Measurements from ENCODE around the gene HERPUD1. TPM values are rescaled to one million over a fixed set of nuclear protein-coding genes. Genes with fewer than 3 reads are reported as not detected.

The HERPUD1 gene
- total and polyA plus RNA-seq, 9 of the 15 experiments (the other 6 are each of a cell fraction or from before 2014, with no cell fraction given): 14.2 to 60.7 (median 37.4) TPM

DNA sequence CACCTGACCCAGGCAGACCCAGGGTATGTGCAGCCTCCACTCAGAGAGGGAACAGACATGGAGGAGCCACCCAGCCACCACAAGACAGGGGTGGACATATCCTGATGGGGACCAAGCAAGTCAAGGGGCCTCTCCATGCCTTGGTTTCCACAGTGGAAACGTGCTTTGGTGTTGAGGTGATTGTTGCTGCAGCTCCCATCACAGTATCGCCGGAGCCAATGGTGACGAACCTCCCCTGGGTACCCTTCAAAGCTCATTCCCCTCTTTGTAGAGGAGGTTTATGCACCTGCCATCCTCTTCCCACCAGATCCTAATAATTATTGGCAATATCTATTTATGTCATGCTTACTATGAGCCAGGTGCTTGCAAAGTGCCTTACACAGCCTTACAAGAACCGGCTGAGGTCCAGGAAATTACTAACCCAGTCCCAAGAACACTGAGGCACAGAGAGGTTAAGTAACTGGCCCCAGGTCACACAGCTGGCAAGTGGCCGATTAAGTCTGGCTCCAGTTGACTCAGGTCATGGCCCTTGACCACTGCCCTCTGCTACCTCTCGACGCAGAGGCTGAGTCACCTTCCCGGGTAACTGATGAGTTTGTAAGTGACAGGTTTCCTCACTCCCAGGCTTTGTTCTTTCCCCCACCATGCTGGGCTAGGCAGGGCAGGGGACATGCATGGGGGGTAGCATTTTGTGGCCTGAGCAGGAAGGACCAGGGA, 46.3 kb upstream of the HERPUD1 start (continued):
- TF ChIP-seq ZFP36 (IDR thresholded peaks at IDR 0.05; ENCODE audit: low read depth, low read length, partially characterized antibody): peak; percentile 95

- FAIRE-seq (no peak), DNase-seq (ENCODE audit: extremely low read depth in 1 of 4, low spot score in 3 of 4) (no peak), ATAC-seq (no peak)
- Histone ChIP-seq H3K27ac (ENCODE audit: extremely low read depth, low read depth, low read length) (no peak overlapping the region), H3K4me1 (replicated peaks in 1 of 2; ENCODE audit: control insufficient read depth in 2 of 2, insufficient read depth in 2 of 2, low read length in 2 of 2) (peaks cover 0 to 14% of the 10 kb centered on the region in 2 experiments; a peak in 2 of 5 replicates), H4K20me1 (replicated peaks; ENCODE audit: control insufficient read depth, insufficient read depth, low read length) (no peaks in the 10 kb centered on the region), H3K4me2 (ENCODE audit: insufficient read depth, low read length) (no peak overlapping the region), H3K9me3 (replicated peaks; ENCODE audit: control insufficient read depth, insufficient read depth, low read depth, low read length) (no peaks in the 10 kb centered on the region), H3K36me3 (ENCODE audit: control insufficient read depth, insufficient read depth, low read length) (no peaks in the 10 kb centered on the region), H3K4me3 (no peak overlapping the region), H3K79me2 (ENCODE audit: control insufficient read depth, insufficient read depth, low read length) (no peaks in the 10 kb centered on the region), H3K9ac (ENCODE audit: insufficient read depth in 1 of 2, low read depth in 2 of 2, low read length in 2 of 2) (no peak overlapping the region), H3K27me3 (ENCODE audit: control insufficient read depth in 2 of 2, insufficient read depth in 2 of 2, low read length in 2 of 2) (peaks cover 0 to 21% of the 10 kb centered on the region in 2 experiments; a peak in 3 of 5 replicates), H2AFZ (ENCODE audit: low read depth, low read length) (no peak overlapping the region), H3K9me1 (ENCODE audit: control insufficient read depth, insufficient read depth, low read length) (no peaks in the 10 kb centered on the region)
- BruUV-seq (replicated peaks): no TSS peak
- ChIA-PET POLR2A (no interaction called here), CTCF (ENCODE audit: low intra/inter-chr PET ratio) (no interaction called here)
- WGBS (ENCODE audit: insufficient coverage, low coverage, missing lambda C conversion rate): 24% methylated on average over 10 of the region's 12 CpGs
- intact Hi-C loops (cut with micrococcal nuclease) (no loop called here), in situ Hi-C loops (cut with MboI) (no loop called here)
- TF ChIP-seq MAFK (IDR thresholded peaks at IDR 0.05; ENCODE audit: low read length) (no peak), ZNF277 (CRISPR knock-in tag; IDR thresholded peaks at IDR 0.05; ENCODE audit: borderline replicate concordance) (no peak), NUFIP1 (IDR thresholded peaks at IDR 0.05; ENCODE audit: partially characterized antibody) (no peak), ZNF3 (CRISPR knock-in tag; IDR thresholded peaks at IDR 0.05) (no peak), DMBX1 (CRISPR knock-in tag; IDR thresholded peaks at IDR 0.05; ENCODE audit: borderline replicate concordance) (no peak), BCLAF1 (IDR thresholded peaks at IDR 0.05; ENCODE audit: borderline replicate concordance in 1 of 2, control insufficient read depth in 1 of 2, low read depth in 2 of 2, low read length in 1 of 2) (no peak), ZBTB33 (CRISPR knock-in tag; IDR thresholded peaks at IDR 0.05) (no peak), BACH1 (tag; IDR thresholded peaks at IDR 0.05) (no peak)
- TF ChIP-seq, protein P1, sequence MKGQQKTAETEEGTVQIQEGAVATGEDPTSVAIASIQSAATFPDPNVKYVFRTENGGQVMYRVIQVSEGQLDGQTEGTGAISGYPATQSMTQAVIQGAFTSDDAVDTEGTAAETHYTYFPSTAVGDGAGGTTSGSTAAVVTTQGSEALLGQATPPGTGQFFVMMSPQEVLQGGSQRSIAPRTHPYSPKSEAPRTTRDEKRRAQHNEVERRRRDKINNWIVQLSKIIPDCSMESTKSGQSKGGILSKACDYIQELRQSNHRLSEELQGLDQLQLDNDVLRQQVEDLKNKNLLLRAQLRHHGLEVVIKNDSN (CRISPR knock-in tag; IDR thresholded peaks at IDR 0.05): no peak
These were observed 45.6 kb upstream of the HERPUD1 start for GRCh38 chr16:56886296-56886695.
